DOHH2 (cell line): ENCODE measurements around the gene PRKAG1.
"Not testable (repeated sequence)": the region's sequence is repeated elsewhere in the genome, so short reads cannot be mapped to it uniquely, and the experiment has no call there.

Experiments
- H3F3A ChIP-seq: fragments of 200-600 bp; sonication (generic), shearing (Covaris generic); 2 replicates; pipeline ENCODE4 v1.6.0; 2016; ENCODE audit warnings: antibody characterized with exemption, mild to moderate bottlenecking; ENCODE audit not compliant: control insufficient read depth, insufficient read depth
- H3K27ac ChIP-seq: fragments of 200-600 bp; sonication (generic); 2 replicates; pipeline ENCODE4 v1.5.1; 2014; ENCODE audit warnings: low read depth, mild to moderate bottlenecking, low read length, moderate library complexity
- H3K27me3 ChIP-seq: fragments of 200-600 bp; sonication (generic); 2 replicates; pipeline ENCODE4 v1.6.1; 2014; ENCODE audit warnings: mild to moderate bottlenecking, low read length, mixed read lengths; ENCODE audit not compliant: control insufficient read depth
- H3K36me3 ChIP-seq: fragments of 200-600 bp; sonication (generic); 2 replicates; pipeline ENCODE4 v1.6.1; 2014; ENCODE audit warnings: mild to moderate bottlenecking, low read length, moderate library complexity, mixed read lengths; ENCODE audit not compliant: control insufficient read depth
- H3K4me1 ChIP-seq: fragments of 200-600 bp; sonication (generic); 2 replicates; pipeline ENCODE4 v1.6.1; 2014; ENCODE audit warnings: mild to moderate bottlenecking, low read length, mixed read lengths; ENCODE audit not compliant: control insufficient read depth
- H3K4me2 ChIP-seq: fragments of 200-600 bp; sonication (generic); 2 replicates; pipeline ENCODE4 v1.6.0; 2014; ENCODE audit warnings: mild to moderate bottlenecking, low read length, moderate library complexity
- H3K4me3 ChIP-seq: fragments of 200-600 bp; sonication (generic); 2 replicates; pipeline ENCODE4 v1.5.1; 2014; ENCODE audit warnings: mild to moderate bottlenecking, low read length, mixed read lengths
- H3K79me2 ChIP-seq: fragments of 200-600 bp; sonication (generic); 2 replicates; pipeline ENCODE4 v1.6.1; 2014; ENCODE audit warnings: mild to moderate bottlenecking, low read length, mixed read lengths; ENCODE audit not compliant: control insufficient read depth
- H3K9me2 ChIP-seq: fragments of 200-600 bp; sonication (generic); replicated peaks from 2 replicates; pipeline ENCODE4 v1.6.1; 2014; ENCODE audit warnings: mild to moderate bottlenecking, low read length, mixed read lengths; ENCODE audit not compliant: control insufficient read depth
- H3K9me3 ChIP-seq: fragments of 200-600 bp; sonication (generic); 2 replicates; pipeline ENCODE4 v1.6.1; 2014; ENCODE audit warnings: antibody characterized with exemption, low read length, mixed read lengths; ENCODE audit not compliant: control insufficient read depth, insufficient read depth
- H4K20me1 ChIP-seq: fragments of 200-600 bp; sonication (generic); 2 replicates; pipeline ENCODE4 v1.6.0; 2014; ENCODE audit warnings: low read depth, mild to moderate bottlenecking, antibody characterized with exemption, low read length, moderate library complexity; ENCODE audit not compliant: control insufficient read depth, insufficient read depth
- CTCF ChIP-seq: fragments of 200-600 bp; sonication (generic); IDR thresholded peaks from one replicate; pipeline ENCODE4 v1.5.1; 2014; ENCODE audit warnings: antibody characterized with exemption, mild to moderate bottlenecking, low read depth, low read length; ENCODE audit not compliant: poor library complexity, severe bottlenecking
- EZH2phosphoT487 ChIP-seq: fragments of 200-600 bp; sonication (generic); IDR thresholded peaks from 2 replicates; pipeline ENCODE4 v1.6.1; 2017; ENCODE audit warnings: borderline replicate concordance, mild to moderate bottlenecking, antibody characterized with exemption, low read length, moderate library complexity, mixed read lengths

Gene PRKAG1

GRCh38 chr12:49018261-49019119 lies at the start of gene PRKAG1:
TSS of gene PRKAG1 (minus strand) at chr12:49018776. CDS start at chr12:49018740, 36 bp downstream.
- Histone ChIP-seq H3K27me3 (no peaks in the 10 kb centered on the region), H3K36me3 (peaks cover 52% of the 10 kb centered on the region), H3K79me2 (peaks cover 32% of the 10 kb centered on the region), H3F3A (peaks cover 22% of the 10 kb centered on the region), H3K4me2 (peak within 1 kb of the TSS; percentile 98), H4K20me1 (no peaks in the 10 kb centered on the region), H3K9me3 (no peaks in the 10 kb centered on the region), H3K9me2 (no peaks in the 10 kb centered on the region), H3K27ac (peak within 1 kb of the TSS; percentile 93), H3K4me3 (peak within 1 kb of the TSS; percentile 83), H3K4me1 (peaks cover 28% of the 10 kb centered on the region)
- TF ChIP-seq EZH2phosphoT487: no peak
- peak; percentile 66 for TF ChIP-seq CTCF

- Histone ChIP-seq H3K9me3 (no peaks in the 10 kb centered on the region), H3K4me1 (peaks cover 31% of the 10 kb centered on the region), H3K27ac (no peak overlapping the region), H3K79me2 (peaks cover 9% of the 10 kb centered on the region), H3K36me3 (no peaks in the 10 kb centered on the region), H3K9me2 (no peaks in the 10 kb centered on the region), H3K27me3 (peaks cover 7% of the 10 kb centered on the region; the same call in 1 of the 2 replicates), H4K20me1 (no peaks in the 10 kb centered on the region), H3K4me3 (no peak overlapping the region), H3K4me2 (no peak overlapping the region), H3F3A (peaks cover 6% of the 10 kb centered on the region; the same call in 1 of the 2 replicates)
- TF ChIP-seq CTCF (no peak), EZH2phosphoT487 (no peak)
Measured at GRCh38 chr12:49066120-49066519, 47.5 kb upstream of the PRKAG1 start.

- TF ChIP-seq CTCF: no peak
- TF ChIP-seq EZH2phosphoT487: no peak
- Histone ChIP-seq H3K9me3 (no peaks in the 10 kb centered on the region), H3F3A (peaks cover 6% of the 10 kb centered on the region; the same call in 1 of the 2 replicates), H3K4me3 (no peak overlapping the region), H4K20me1 (no peaks in the 10 kb centered on the region), H3K36me3 (no peaks in the 10 kb centered on the region; the same call in 1 of the 2 replicates), H3K9me2 (no peaks in the 10 kb centered on the region), H3K27me3 (peaks cover 7% of the 10 kb centered on the region; the same call in 1 of the 2 replicates), H3K27ac (no peak overlapping the region), H3K79me2 (peaks cover 22% of the 10 kb centered on the region), H3K4me2 (no peak overlapping the region), H3K4me1 (peaks cover 27% of the 10 kb centered on the region)
Measured at GRCh38 chr12:49064767-49065152, 46.2 kb upstream of the PRKAG1 start.

GRCh38 chr12:49061916-49062315 lies 43.3 kb upstream of the PRKAG1 start:
- Histone ChIP-seq H3K4me1 (peaks cover 28% of the 10 kb centered on the region), H3K4me3 (peak overlapping the region; percentile 92), H4K20me1 (peaks cover 15% of the 10 kb centered on the region), H3K79me2 (peaks cover 50% of the 10 kb centered on the region), H3K4me2 (peak overlapping the region; percentile 82), H3K36me3 (peaks cover 22% of the 10 kb centered on the region)
- H3K27ac ChIP-seq, H3F3A ChIP-seq, H3K27me3 ChIP-seq, H3K9me2 ChIP-seq, H3K9me3 ChIP-seq: not testable (repeated sequence)
